Activated T-helper 2 cell treated with anti-CD3 and anti-CD28 coated beads, Interferon-gamma antibody, Interleukin-2, Interleukin-4, amounts not matched to agents 10 μg/mL and 5 μg/mL and 100 μg/mL, durations not matched to agents 14 hours and 24 hours and 36 hours (primary cell): ENCODE data around the gene MCOLN2. TPM values are rescaled to one million over a fixed set of nuclear protein-coding genes. Genes with fewer than 3 reads are reported as not detected.

ENCODE experiments used
- total RNA-seq: library from RNA; stranded (reverse); gene quantifications from 2 replicates; pipeline ENCODE4 v1.2.3, GENCODE V29; 2022

The MCOLN2 gene
- total RNA-seq, 1 donor from 2014 or later: 143 TPM

Other genes with a start within 250 kb of the MCOLN2 start
- 0.11 TPM in 1 of 2 replicates, not detected in the other for gene LPAR3, start 103.9 kb downstream of the MCOLN2 start, total RNA-seq
- gene MCOLN3, start 51.4 kb upstream of the MCOLN2 start, total RNA-seq: 0.46 and 0.68 TPM in 2 replicates
- 1.9 and 2.1 TPM in 2 replicates for gene SYDE2, start 203.9 kb upstream of the MCOLN2 start, total RNA-seq